NCI-H2227 (cell line): Measurements from ENCODE around the gene HYOU1.
"Not testable (repeated sequence)": the region's sequence is repeated elsewhere in the genome, so short reads cannot be mapped to it uniquely, and the experiment has no call there.

Experiments
- DNase-seq: peaks from one replicate; lab custom pipeline; 2025; ENCODE audit not compliant: unreplicated experiment; lab: John Stamatoyannopoulos, UW

Gene HYOU1

GRCh38 chr11:119085437-119085847 is 28.4 kb upstream of the HYOU1 start:
- DNase-seq = no peak

DNA sequence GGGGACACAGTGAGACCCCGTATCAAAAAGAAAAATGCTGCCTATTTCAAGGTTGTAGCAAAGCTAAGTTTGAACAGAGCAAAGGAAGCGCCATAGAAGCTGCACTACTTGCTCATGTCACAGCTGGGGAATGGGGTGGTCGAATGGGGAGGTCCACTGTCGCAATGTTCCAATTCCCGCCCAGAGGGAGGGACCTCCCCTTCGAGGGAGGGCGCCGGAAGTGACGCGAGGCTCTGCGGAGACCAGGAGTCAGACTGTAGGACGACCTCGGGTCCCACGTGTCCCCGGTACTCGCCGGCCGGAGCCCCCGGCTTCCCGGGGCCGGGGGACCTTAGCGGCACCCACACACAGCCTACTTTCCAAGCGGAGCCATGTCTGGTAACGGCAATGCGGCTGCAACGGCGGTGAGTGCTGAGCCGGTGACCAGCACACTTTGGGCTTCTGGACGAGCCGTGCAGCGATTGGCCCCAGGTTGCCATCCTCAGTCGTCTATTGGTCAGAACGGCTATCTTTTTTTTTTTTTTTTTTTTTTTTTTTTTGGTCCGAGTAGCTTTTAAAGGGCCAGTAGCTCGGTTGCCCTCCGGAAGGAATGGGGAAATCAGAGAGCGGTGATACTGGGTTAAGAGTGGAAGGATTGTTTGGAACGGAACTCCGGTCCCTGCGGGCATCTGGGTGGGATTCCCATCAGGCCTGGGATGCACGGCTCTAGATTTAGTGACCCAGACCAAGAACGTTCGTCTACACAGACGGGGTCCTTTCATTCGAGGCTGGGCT is 27.8 kb upstream of the HYOU1 start, which contains the start of gene HMBS:
HMBS (plus strand) TSS at position 219 of the 774 bp plus-strand sequence; CDS start at position 372, 153 bp downstream.
- peak; percentile 92 for DNase-seq

GRCh38 chr11:119081682-119082260 is 24.8 kb upstream of the HYOU1 start:
- DNase-seq = no peak

GRCh38 chr11:119078675-119079420 is 21.8 kb upstream of the HYOU1 start:
- no peak for DNase-seq

- DNase-seq = no peak
Observed at GRCh38 chr11:119077839-119078238, 20.8 kb upstream of the HYOU1 start.

DNA sequence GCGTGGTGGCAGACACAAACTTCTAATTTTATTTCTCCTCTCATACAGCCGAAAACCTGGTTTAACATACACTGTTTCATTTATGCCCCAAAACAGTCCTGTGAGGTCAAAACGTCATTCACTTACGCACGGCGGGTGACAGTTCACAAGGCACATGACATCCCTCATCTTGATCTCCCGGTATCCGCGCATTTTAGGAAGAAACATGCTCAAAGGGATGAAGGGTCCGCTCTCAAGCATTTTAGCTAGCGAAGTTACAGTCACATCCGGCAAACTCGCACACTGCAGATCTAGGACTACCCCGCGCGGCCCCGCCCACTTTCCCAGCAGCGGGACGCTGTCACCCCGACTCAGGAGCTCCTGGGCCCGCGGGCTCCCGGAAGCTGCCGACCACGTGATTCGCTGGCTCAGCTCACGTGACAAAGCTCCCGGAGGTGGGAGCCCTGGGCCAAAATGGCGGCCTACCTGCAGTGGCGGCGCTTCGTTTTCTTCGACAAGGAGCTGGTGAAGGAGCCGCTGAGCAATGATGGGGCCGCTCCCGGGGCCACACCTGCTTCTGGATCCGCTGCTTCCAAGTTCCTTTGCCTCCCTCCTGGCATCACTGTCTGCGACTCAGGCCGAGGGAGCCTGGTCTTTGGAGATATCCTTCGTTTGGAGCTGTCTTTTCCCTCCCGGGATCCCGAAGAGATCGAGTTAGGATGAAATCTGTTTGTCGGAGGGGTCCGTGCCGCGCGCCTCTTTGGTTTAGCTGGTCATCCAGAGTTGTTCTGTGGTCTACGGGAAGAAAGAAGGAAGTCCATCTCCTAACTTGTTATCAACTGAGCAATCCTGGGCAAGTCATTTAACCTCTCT is 10.6 kb upstream of the HYOU1 start, which contains the start of gene VPS11:
VPS11 (plus strand) TSS at position 448 of the 852 bp plus-strand sequence; CDS start at position 454, 6 bp downstream.
- peak; percentile 93 for DNase-seq

- peak; percentile 41 for DNase-seq
Observed at GRCh38 chr11:119065369-119065768, 8.4 kb upstream of the HYOU1 start.

GRCh38 chr11:119062779-119063178 is 5.8 kb upstream of the HYOU1 start:
- no peak for DNase-seq

DNA sequence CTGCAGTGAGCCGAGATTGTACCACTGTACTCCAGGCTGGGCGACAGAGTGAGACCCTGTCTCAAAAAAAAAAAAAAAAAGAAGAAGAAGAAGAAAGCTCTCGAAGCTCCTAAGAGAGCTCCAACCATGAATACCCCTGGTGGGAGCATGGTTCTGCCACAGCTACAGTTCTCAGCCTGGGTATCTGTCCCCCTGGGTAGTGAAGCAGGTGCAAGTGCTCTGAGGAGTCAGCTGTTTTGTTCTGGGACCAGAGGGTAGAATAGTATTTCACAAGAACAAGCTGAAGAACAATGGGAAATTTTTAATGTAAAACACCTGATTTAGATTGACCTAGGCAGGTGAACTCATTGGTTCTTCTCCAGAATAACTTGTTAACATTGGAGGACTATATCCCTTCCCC is 4.3 kb upstream of the HYOU1 start:
- no peak for DNase-seq

DNA sequence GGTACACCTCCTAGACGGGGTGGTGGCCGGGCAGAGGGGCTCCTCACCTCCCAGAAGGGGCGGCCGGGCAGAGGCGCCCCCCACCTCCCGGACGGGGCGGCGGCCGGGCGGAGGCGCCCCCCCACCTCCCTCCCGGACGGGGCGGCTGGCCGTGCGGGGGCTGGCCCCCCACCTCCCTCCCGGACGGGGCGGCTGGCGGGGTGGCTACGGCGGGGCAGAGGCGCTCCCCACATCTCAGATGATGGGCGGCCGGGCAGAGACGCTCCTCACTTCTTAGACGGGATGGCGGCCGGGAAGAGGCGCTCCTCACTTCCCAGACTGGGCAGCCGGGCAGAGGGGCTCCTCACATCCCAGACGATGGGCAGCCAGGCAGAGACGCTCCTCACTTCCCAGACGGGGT is 2.1 kb upstream of the HYOU1 start:
- not testable (repeated sequence) for DNase-seq

DNA sequence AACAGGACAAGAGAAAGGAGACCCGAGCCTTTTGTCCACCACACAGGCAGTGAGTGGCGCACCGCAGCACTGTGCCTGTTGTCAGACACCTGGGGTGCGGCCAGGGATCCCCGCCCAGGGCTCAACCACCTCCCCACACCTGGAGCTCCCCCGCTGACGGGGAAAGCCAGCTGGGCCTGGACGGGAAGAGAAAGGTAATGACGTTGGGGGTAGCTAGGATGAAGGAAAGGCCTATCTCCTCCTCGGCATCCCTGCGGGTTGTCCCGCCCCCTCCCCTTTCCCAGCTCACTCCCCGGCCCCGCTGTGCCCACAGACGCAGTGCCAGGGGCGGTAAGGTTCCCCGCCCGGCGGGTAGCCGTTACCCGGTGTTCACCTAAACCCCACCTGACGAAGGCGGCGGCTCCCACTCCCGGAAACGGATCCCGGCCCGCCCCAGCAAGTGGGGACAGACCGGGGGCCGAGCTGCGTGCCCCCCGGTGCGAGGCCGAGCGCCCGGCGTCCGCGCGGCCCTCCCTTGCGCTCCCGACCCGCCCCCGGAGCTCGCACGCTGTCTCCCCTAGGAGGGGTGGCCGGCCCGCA is 495 bp downstream of the HYOU1 start:
- DNase-seq = peak; percentile 42

GRCh38 chr11:119055901-119056300 is 1.1 kb downstream of the HYOU1 start:
- DNase-seq = no peak

DNA sequence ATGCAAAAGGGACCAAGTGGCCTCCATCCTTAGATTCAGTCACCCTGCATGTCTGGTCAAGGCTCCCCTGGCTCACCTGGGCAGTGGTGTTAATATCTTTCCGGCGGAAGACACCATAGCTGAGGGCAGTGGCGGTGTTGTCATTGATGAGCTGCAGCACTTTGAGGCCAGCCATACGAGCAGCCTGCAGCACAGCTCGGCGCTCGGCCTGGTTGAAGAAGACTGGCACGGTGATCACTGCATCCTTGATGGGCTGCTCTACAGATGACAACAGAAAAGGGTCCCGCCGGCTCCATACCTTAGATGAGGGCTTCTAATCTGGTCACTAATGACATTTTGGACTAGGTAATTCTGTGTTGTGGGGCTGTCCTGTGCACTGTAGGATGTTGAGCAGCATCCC is 2.6 kb downstream of the HYOU1 start:
- no peak for DNase-seq

DNA sequence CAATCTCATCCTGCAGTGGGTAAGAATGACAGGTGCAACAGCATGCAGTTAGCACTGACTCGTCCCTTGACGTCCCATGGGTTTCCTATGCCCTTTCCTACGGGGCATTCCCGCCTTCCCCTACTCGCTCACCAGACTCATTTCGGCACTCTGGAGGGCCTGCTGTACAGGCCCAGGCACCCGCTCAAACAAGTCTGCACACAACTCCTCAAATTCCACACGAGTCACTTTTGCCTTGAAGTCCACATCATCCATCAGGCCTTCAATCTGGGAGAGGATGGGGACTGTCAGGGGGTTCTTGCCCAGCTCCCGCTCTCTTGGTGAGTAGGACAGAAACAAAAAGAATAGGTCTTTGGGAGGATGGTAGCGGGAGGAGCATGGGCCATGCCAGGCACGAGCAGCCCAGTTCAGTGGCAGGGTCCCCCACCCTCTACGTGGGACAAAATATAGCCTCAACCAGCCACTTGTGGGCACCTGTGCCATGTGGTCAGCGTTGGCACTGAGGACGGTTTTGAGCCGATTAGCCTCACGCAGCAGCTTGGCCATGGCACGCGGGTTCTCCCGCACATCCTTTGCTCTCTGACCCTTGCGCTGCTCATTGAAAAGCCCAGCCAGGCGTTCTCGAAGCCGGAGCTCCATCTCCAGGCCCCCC is 4.7 kb downstream of the HYOU1 start:
- DNase-seq = no peak

GRCh38 chr11:119051440-119052162 is 5.4 kb downstream of the HYOU1 start:
- DNase-seq = no peak

DNA sequence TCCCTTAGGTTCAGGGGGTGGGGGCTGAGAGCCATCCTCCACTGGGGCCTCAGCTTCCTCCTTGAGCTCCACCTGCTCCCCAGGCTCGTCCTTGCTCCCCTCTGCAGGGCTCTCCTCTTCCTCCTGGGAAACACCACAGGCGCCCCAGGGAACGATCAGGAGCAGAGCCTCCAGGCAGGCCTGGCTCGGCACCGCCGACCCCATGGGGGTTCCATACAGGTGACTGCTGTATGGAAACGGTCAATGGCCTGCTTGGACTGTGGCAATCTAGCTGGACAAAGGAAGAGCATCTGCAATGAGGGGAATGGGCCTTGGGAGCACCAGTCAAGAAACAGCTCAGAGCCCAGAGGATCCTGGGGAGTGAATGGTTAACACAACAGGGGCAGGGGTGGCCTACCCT is 7.9 kb downstream of the HYOU1 start:
- no peak for DNase-seq

DNA sequence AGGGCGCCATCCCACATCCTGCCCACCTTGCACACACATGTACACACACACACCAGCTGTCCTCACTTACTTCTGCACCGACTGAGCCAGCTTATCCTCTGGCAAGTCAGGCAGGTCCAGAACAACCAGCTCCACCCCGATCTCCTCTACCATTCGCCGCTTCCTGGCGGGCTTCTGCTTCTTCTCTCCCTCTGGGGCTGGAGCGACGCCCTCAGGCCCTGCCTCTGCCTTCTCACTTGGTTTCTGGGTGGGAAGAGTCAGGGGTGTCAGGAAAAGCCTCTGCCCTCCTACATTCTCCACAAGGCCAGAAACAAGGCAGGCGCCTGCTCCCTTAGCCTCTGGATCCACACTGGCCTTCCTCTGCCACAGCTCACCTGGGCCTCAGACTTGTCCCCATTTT is 8.4 kb downstream of the HYOU1 start:
- no peak for DNase-seq

DNA sequence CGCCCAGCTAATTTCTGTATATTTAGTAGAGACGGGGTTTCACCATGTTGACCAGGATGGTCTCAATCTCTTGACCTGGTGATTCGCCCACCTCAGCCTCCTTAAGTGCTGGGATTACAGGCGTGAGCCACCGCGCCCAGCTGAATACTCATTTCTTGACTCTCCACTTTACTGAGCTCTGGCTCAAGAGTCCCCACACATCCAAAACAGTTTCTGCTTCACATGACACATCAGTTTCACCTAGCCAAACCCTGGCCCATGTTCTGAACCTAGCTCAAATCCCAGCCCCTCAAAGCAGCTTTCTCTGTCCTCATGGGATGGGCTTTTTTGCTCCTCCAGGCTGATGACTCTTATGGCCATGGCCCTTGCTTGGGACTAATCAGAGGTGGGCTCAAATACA is 9.8 kb downstream of the HYOU1 start:
- no peak for DNase-seq

DNA sequence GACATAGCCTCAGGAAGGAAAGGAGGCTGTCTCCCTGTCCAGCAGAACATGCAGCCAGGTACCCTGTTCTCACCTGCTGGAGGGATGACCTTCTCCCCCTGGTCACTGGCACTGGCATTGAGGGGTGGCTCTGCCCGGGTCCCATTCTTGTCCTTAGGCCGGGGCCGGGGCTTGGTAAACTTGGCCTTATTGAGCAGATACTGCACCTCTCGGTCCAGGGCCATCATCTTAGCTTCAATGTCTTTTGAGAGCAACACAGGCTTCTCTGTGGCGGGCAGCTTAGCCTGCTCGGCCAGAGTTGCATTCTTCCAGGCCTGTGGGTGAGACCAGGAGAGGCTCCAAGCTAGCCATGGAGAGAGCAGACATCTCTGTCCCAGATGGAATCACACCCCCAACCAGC is 10.5 kb downstream of the HYOU1 start:
- DNase-seq = no peak
